Prostate gland (tissue), 2 donors: ENCODE measurements around the gene UPK1B. TPM values are rescaled to one million over a fixed set of nuclear protein-coding genes. Genes with fewer than 3 reads are reported as not detected.
"Not testable (repeated sequence)": the region's sequence is repeated elsewhere in the genome, so short reads cannot be mapped to it uniquely, and the experiment has no call there.

Source experiments
- DNase-seq: peaks from one replicate; pipeline ENCODE4 v3.0.0-alpha.2; 2019; ENCODE audit warnings: low spot score
- H3K27ac ChIP-seq, 2 donors: fragments of 200-600 bp; sonication (generic); 2 replicates each; pipeline ENCODE4 v1.5.1; 2017 to 2019
- H3K27me3 ChIP-seq: fragments of 200-600 bp; sonication (generic); replicated peaks from 2 replicates; pipeline ENCODE4 v1.5.1; 2019; ENCODE audit not compliant: insufficient read depth
- H3K36me3 ChIP-seq, 2 donors: fragments of 200-600 bp; sonication (generic); 1 replicate in 1 of 2; 2 replicates in 1 of 2; pipeline versions ENCODE4 v1.5.1 to v1.8.1; 2017 to 2019
- H3K4me1 ChIP-seq: fragments of 200-600 bp; sonication (generic); replicated peaks from 2 replicates; pipeline ENCODE4 v1.5.1; 2019
- H3K4me3 ChIP-seq, 2 donors: fragments of 200-600 bp; sonication (generic); 2 replicates each; pipeline ENCODE4 v1.5.1; 2017 to 2019
- H3K9me3 ChIP-seq: fragments of 200-600 bp; sonication (generic); 2 replicates; pipeline ENCODE4 v1.5.1; 2017
- CTCF ChIP-seq, 4 experiments: fragments of 200-600 bp in 2 of 4; fragments of 450-650 bp in 2 of 4; sonication (generic) in 2 of 4; IDR thresholded peaks; 1 replicate in 3 of 4; 2 replicates in 1 of 4; pipeline ENCODE4 v1.5.1; 2016 to 2019; ENCODE audit warnings: antibody characterized with exemption in 4 of 4, mild to moderate bottlenecking in 2 of 4, moderate library complexity in 2 of 4
- POLR2A ChIP-seq: fragments of 450-650 bp; IDR thresholded peaks from one replicate; pipeline ENCODE4 v1.6.1; 2016; ENCODE audit warnings: antibody characterized with exemption, mild to moderate bottlenecking
- POLR2AphosphoS5 ChIP-seq: sonication (generic); formaldehyde crosslinking; IDR thresholded peaks from one replicate; pipeline ENCODE4 v1.6.1; 2017; ENCODE audit warnings: antibody characterized with exemption
- WGBS: methylation state at CpG from one replicate; pipeline ENCODE4 v1.1.5; 2018; 5-methylcytosine and 5-hydroxymethylcytosine counted together
- intact Hi-C: fragments of 100-400 bp; cut with DNase I; formaldehyde crosslinking; loops from one replicate; pipeline ENCODE4 v1.14.2; 2022
- total RNA-seq, 2 donors: library from RNA; depleted of rRNA; stranded (reverse); fragments of >200 nt; gene quantifications; one replicate each; pipeline ENCODE4 v1.1.0, GENCODE V29; 2016

The UPK1B gene
- total RNA-seq: not detected

- 50% methylated on average over 13 of the region's 13 CpGs for WGBS
- DNase-seq: no peak
- intact Hi-C loops: no loop called here
- Histone ChIP-seq H3K9me3 (no peaks in the 10 kb centered on the region), H3K4me1 (no peaks in the 10 kb centered on the region), H3K27ac (no peak within 1 kb of the TSS), H3K36me3 (no peaks in the 10 kb centered on the region), H3K4me3 (no peak within 1 kb of the TSS), H3K27me3 (no peaks in the 10 kb centered on the region)
- TF ChIP-seq POLR2AphosphoS5 (no peak), CTCF (IDR thresholded peaks at IDR 0.05) (no peak), POLR2A (no peak)
Observed at GRCh38 chr3:119173325-119173724, at the start of gene UPK1B. TSS of gene UPK1B (plus strand) at chr3:119173598. CDS start at chr3:119186742, 13,144 bp downstream.

GRCh38 chr3:119125342-119125741 is 48.1 kb upstream of the UPK1B start:
- Histone ChIP-seq H3K4me3 (no peak overlapping the region), H3K4me1 (no peaks in the 10 kb centered on the region), H3K9me3 (no peaks in the 10 kb centered on the region), H3K27me3 (no peaks in the 10 kb centered on the region), H3K27ac (no peak overlapping the region), H3K36me3 (no peaks in the 10 kb centered on the region)
- intact Hi-C loops: no loop called here
- 90% methylated on average over 10 of the region's 10 CpGs for WGBS
- no peak for DNase-seq
- TF ChIP-seq POLR2A (no peak), CTCF (IDR thresholded peaks at IDR 0.05) (no peak)

- no peak for DNase-seq
- Histone ChIP-seq H3K27me3 (no peaks in the 10 kb centered on the region), H3K9me3 (no peaks in the 10 kb centered on the region), H3K36me3 (no peaks in the 10 kb centered on the region), H3K4me3 (no peak overlapping the region), H3K27ac (no peak overlapping the region), H3K4me1 (no peaks in the 10 kb centered on the region)
- intact Hi-C loops: no loop called here
- TF ChIP-seq POLR2A (no peak), CTCF (IDR thresholded peaks at IDR 0.05) (no peak), POLR2AphosphoS5 (no peak)
- WGBS: 78% methylated on average over 16 of the region's 17 CpGs
Observed at GRCh38 chr3:119125742-119126504, 47.5 kb upstream of the UPK1B start.

- H3K4me1 ChIP-seq, intact Hi-C loops, H3K4me3 ChIP-seq, H3K9me3 ChIP-seq, H3K27me3 ChIP-seq, DNase-seq, H3K36me3 ChIP-seq, H3K27ac ChIP-seq: not testable (repeated sequence)
- 39% methylated on average over 7 of the region's 7 CpGs for WGBS
Observed at GRCh38 chr3:119130291-119130690, 43.1 kb upstream of the UPK1B start.

- 91% methylated on average over 4 of the region's 4 CpGs for WGBS
- H3K27me3 ChIP-seq, DNase-seq, H3K36me3 ChIP-seq, H3K4me3 ChIP-seq, H3K4me1 ChIP-seq, H3K27ac ChIP-seq, H3K9me3 ChIP-seq, intact Hi-C loops: not testable (repeated sequence)
Observed at GRCh38 chr3:119132291-119132690, 41.1 kb upstream of the UPK1B start.

- H3K4me3 ChIP-seq, H3K27ac ChIP-seq, H3K27me3 ChIP-seq, H3K36me3 ChIP-seq, H3K9me3 ChIP-seq, DNase-seq, intact Hi-C loops, H3K4me1 ChIP-seq: not testable (repeated sequence)
- WGBS: 79% methylated on average over 4 of the region's 4 CpGs
Observed at GRCh38 chr3:119139360-119139759, 34.0 kb upstream of the UPK1B start.
